ENCODE results near the gene SP6. TPM values are rescaled to one million over a fixed set of nuclear protein-coding genes. Genes with fewer than 3 reads are reported as not detected.

SP6 gene
- total RNA-seq, 1 experiment from 2014 or later: 10.8 TPM

GRCh38 chr17:47867813-47868533 lies 17.0 kb upstream of the SP6 start (continued):
- TF ChIP-seq RAD21 (IDR thresholded peaks at IDR 0.05; ENCODE audit: low read depth) (no peak), ATF3 (IDR thresholded peaks at IDR 0.05) (no peak), YY1 (IDR thresholded peaks at IDR 0.05; ENCODE audit: extremely low read depth, insufficient replicate concordance, low read depth, low read length) (no peak)

- no peaks in the 10 kb centered on the region for H4K20me1 ChIP-seq (ENCODE audit: insufficient read depth)
- no peaks in the 10 kb centered on the region for H3K9me2 ChIP-seq (ENCODE audit: insufficient read depth)
- no peaks in the 10 kb centered on the region for H3K9me3 ChIP-seq (ENCODE audit: control insufficient read depth in 1 of 2, insufficient read depth in 1 of 2, low read depth in 1 of 2, low read length in 2 of 2)
- intact Hi-C loops (cut with micrococcal nuclease): no loop called here
- no TSS peak for BruUV-seq (replicated peaks)
- RAD21 ChIA-PET (ENCODE audit: low non-redundant PET in 1 of 2, low total read pairs in 2 of 2, uncharacterized antibody in 2 of 2, unreplicated experiment in 2 of 2): no interaction called here
- ATAC-seq (no peak), DNase-seq (ENCODE audit: low read depth, low spot score) (no peak)
- H3K79me2 ChIP-seq (ENCODE audit: insufficient read depth, low read length): no peaks in the 10 kb centered on the region
- H3K4me3 ChIP-seq (replicated peaks in 1 of 2; ENCODE audit: low read depth in 1 of 2, low read length in 2 of 2): no peak overlapping the region
- no peak overlapping the region for H3K9ac ChIP-seq (ENCODE audit: low read length)
- no peak overlapping the region for H3K27ac ChIP-seq (ENCODE audit: low read depth, low read length)
- CTCF ChIA-PET: no interaction called here
- POLR2A ChIA-PET: no interaction called here
- TF ChIP-seq ATF3 (IDR thresholded peaks at IDR 0.05): no peak
- no peak for TF ChIP-seq EGR1 (IDR thresholded peaks at IDR 0.05; ENCODE audit: low read depth)
- TF ChIP-seq TCF7L2 (IDR thresholded peaks at IDR 0.05; ENCODE audit: borderline replicate concordance, extremely low read depth, insufficient read depth, insufficient read length): no peak
- TF ChIP-seq CEBPB (IDR thresholded peaks at IDR 0.05; ENCODE audit: low read depth): no peak
- TF ChIP-seq ZFX (IDR thresholded peaks at IDR 0.05): no peak
- no peak for TF ChIP-seq ZNF274 (IDR thresholded peaks at IDR 0.05; ENCODE audit: low read depth, low read length)
- TF ChIP-seq YY1 (IDR thresholded peaks at IDR 0.05; ENCODE audit: extremely low read depth, insufficient replicate concordance, low read depth, low read length): no peak
- TF ChIP-seq MAX (IDR thresholded peaks at IDR 0.05): no peak
- TF ChIP-seq EZH2 (IDR thresholded peaks at IDR 0.05): no peak
- no peak for TF ChIP-seq SRF (IDR thresholded peaks at IDR 0.05; ENCODE audit: low read depth)
- TF ChIP-seq SP1 (IDR thresholded peaks at IDR 0.05; ENCODE audit: low read depth): no peak
- H3K36me3 ChIP-seq (ENCODE audit: control insufficient read depth in 1 of 2, insufficient read depth in 2 of 2, low read length in 2 of 2): no peaks in the 10 kb centered on the region
- H3K4me1 ChIP-seq (ENCODE audit: control insufficient read depth in 1 of 2, insufficient read depth in 2 of 2, low read length in 2 of 2): peaks cover 17 to 36% of the 10 kb centered on the region in 2 experiments
- no peak overlapping the region for H3K4me2 ChIP-seq (ENCODE audit: low read length)
- peaks cover 7% of the 10 kb centered on the region; the same call in 1 of the 2 replicates for H3K27me3 ChIP-seq (ENCODE audit: insufficient read depth, low read length)
- no peak overlapping the region for H2AFZ ChIP-seq (ENCODE audit: low read depth, low read length, poor library complexity, severe bottlenecking)
These were observed 16.0 kb upstream of the SP6 start for GRCh38 chr17:47866941-47867340.

Data from HCT116 (cell line).